ENCODE data around the gene SLC22A3.

GRCh38 chr6:160378882-160379281, 30.7 kb downstream of the SLC22A3 start:
- no peak for TF ChIP-seq CTCF (IDR thresholded peaks at IDR 0.05)
- TF ChIP-seq ZFX (IDR thresholded peaks at IDR 0.05; ENCODE audit: borderline replicate concordance), result no peak
